Right atrium auricular region (tissue), 2 donors: ENCODE data around the gene MAGI1. TPM values are rescaled to one million over a fixed set of nuclear protein-coding genes. Genes with fewer than 3 reads are reported as not detected.

ENCODE experiments used
- DNase-seq: peaks from one replicate; pipeline ENCODE4 v3.0.0-alpha.2; 2019; ENCODE audit warnings: low spot score
- H3K27ac ChIP-seq, 2 donors: fragments of 200-600 bp; sonication (generic); 1 replicate in 1 of 2; 2 replicates in 1 of 2; pipeline ENCODE4 v1.5.1; 2016 to 2019
- H3K27me3 ChIP-seq, 2 donors: fragments of 200-600 bp; sonication (generic); one replicate each; pipeline versions ENCODE4 v1.5.1 to v1.6.0; 2017 to 2019
- H3K36me3 ChIP-seq: fragments of 200-600 bp; sonication (generic); one replicate; pipeline ENCODE4 v1.5.1; 2016
- H3K4me1 ChIP-seq, 2 donors: fragments of 200-600 bp; sonication (generic); one replicate each; pipeline versions ENCODE4 v1.5.1 to v1.6.0; 2017 to 2019
- H3K4me3 ChIP-seq, 2 donors: fragments of 200-600 bp; sonication (generic); 1 replicate in 1 of 2; 2 replicates in 1 of 2; pipeline ENCODE4 v1.5.1; 2017 to 2019; ENCODE audit warnings: mild to moderate bottlenecking in 1 of 2, moderate library complexity in 1 of 2
- H3K9me3 ChIP-seq, 2 donors: fragments of 200-600 bp; sonication (generic); one replicate each; pipeline ENCODE4 v1.5.1; 2019
- CTCF ChIP-seq, 2 donors: fragments of 200-600 bp; sonication (generic); IDR thresholded peaks; one replicate each; pipeline ENCODE4 v1.5.1; 2019; ENCODE audit warnings: antibody characterized with exemption in 2 of 2
- total RNA-seq, 2 donors: library from RNA; depleted of rRNA; stranded (reverse); fragments of >200 nt; gene quantifications; one replicate each; pipeline ENCODE4 v1.1.0, GENCODE V29; 2016

The MAGI1 gene
- total RNA-seq, 2 donors from 2014 or later: 28.5 to 34.8 TPM

- no peak for TF ChIP-seq CTCF (IDR thresholded peaks at IDR 0.05)
- H3K27ac ChIP-seq: no peak overlapping the region
- H3K4me3 ChIP-seq: no peak overlapping the region
- DNase-seq: no peak
- no peaks in the 10 kb centered on the region for H3K27me3 ChIP-seq
- H3K4me1 ChIP-seq: peaks cover 0 to 2% of the 10 kb centered on the region in 2 donors
- H3K9me3 ChIP-seq: no peaks in the 10 kb centered on the region
- no peaks in the 10 kb centered on the region for H3K36me3 ChIP-seq
These were observed 546.5 kb downstream of the MAGI1 start for GRCh38 chr3:65492249-65492648.

- Histone ChIP-seq H3K9me3 (no peaks in the 10 kb centered on the region), H3K4me3 (no peak overlapping the region), H3K36me3 (no peaks in the 10 kb centered on the region), H3K27me3 (no peaks in the 10 kb centered on the region), H3K27ac (no peak overlapping the region), H3K4me1 (peaks cover 0 to 23% of the 10 kb centered on the region in 2 donors)
- no peak for TF ChIP-seq CTCF (IDR thresholded peaks at IDR 0.05)
- no peak for DNase-seq
These were observed 548.6 kb downstream of the MAGI1 start for GRCh38 chr3:65490114-65490513.

DNA sequence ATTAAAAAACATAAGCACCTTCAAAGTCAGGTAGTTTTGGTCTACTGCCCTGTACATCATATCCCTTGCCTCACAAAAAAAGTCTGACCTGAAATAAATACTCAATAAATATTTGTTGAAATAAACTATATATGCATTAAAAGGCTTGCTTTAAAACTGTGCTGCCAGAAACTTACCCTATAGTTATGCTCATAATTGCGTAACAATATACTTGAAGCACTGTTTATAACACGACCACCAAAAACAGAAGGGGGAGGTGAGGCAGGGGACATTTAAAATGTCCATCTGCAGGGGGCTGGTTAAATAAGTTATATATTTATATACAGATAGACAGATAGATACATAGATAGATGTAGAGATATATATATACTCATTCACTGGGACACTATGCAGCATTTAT is 549.5 kb downstream of the MAGI1 start:
- H3K4me1 ChIP-seq: peaks cover 0 to 31% of the 10 kb centered on the region in 2 donors
- no peak for DNase-seq
- no peak overlapping the region for H3K4me3 ChIP-seq
- TF ChIP-seq CTCF (IDR thresholded peaks at IDR 0.05): no peak
- H3K27ac ChIP-seq: no peak overlapping the region
- no peaks in the 10 kb centered on the region for H3K27me3 ChIP-seq
- H3K9me3 ChIP-seq: no peaks in the 10 kb centered on the region
- H3K36me3 ChIP-seq: no peaks in the 10 kb centered on the region

GRCh38 chr3:65485826-65486469 is 552.8 kb downstream of the MAGI1 start:
- Histone ChIP-seq H3K4me3 (no peak overlapping the region), H3K27me3 (no peaks in the 10 kb centered on the region), H3K9me3 (no peaks in the 10 kb centered on the region), H3K27ac (peak overlapping the region; percentile 71 to 79), H3K36me3 (no peaks in the 10 kb centered on the region), H3K4me1 (peaks cover 0 to 56% of the 10 kb centered on the region in 2 donors)
- TF ChIP-seq CTCF (IDR thresholded peaks at IDR 0.05): no peak
- no peak for DNase-seq

GRCh38 chr3:65484964-65485363 is 553.8 kb downstream of the MAGI1 start:
- no peak for TF ChIP-seq CTCF (IDR thresholded peaks at IDR 0.05)
- H3K4me1 ChIP-seq: peaks cover 0 to 56% of the 10 kb centered on the region in 2 donors
- H3K4me3 ChIP-seq: no peak overlapping the region

DNA sequence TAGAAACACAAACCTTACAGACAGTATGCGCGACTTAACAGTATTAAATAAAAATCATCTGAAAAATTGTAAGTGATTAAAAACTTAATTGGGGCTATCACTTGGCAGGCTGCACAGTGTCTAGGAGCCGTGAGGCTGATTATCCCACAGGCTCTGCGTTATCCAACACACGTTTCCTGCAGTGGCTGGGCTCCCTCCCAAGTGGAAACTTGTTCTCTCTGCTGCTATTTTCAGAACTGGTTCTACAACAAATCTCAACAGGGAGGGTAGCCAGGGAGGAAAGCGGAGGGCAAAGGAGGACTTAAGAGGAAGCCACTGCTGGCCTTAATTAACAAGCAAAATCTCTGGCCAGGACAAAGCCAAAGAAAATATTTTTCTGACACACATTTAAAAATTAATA is 555.2 kb downstream of the MAGI1 start:
- Histone ChIP-seq H3K9me3 (no peaks in the 10 kb centered on the region), H3K27me3 (no peaks in the 10 kb centered on the region), H3K4me3 (no peak overlapping the region), H3K27ac (peak overlapping the region; percentile 71 to 79), H3K36me3 (no peaks in the 10 kb centered on the region), H3K4me1 (peaks cover 0 to 56% of the 10 kb centered on the region in 2 donors)
- no peak for TF ChIP-seq CTCF (IDR thresholded peaks at IDR 0.05)
- DNase-seq: peak; percentile 65

More at GRCh38 chr3:65484964-65485363, 553.8 kb downstream of the MAGI1 start:
- DNase-seq: no peak
- Histone ChIP-seq H3K9me3 (no peaks in the 10 kb centered on the region), H3K36me3 (no peaks in the 10 kb centered on the region), H3K27ac (peak overlapping the region; percentile 71 to 79), H3K27me3 (no peaks in the 10 kb centered on the region)
